Measurements from ENCODE around the gene CNN3.

CNN3 gene

GRCh38 chr1:94926915-94927404 is at the start of gene CNN3:
Gene CNN3 (minus strand): TSS chr1:94927110. CDS start chr1:94926894, 216 bp downstream.
- peaks cover 54% of the 10 kb centered on the region for H3K27me3 Mint-ChIP-seq (ENCODE audit: low read depth)

GRCh38 chr1:94974824-94975223 is 47.9 kb upstream of the CNN3 start:
- Mint-ChIP-seq H3K9me3 (no peaks in the 10 kb centered on the region), H3K4me1 (ENCODE audit: low read depth) (peaks cover 3% of the 10 kb centered on the region), H3K4me3 (no peak overlapping the region), H3K27me3 (ENCODE audit: low read depth) (no peaks in the 10 kb centered on the region), H3K27ac (no peak overlapping the region), H3K36me3 (ENCODE audit: low read depth) (no peaks in the 10 kb centered on the region)
- DNase-seq (ENCODE audit: low spot score) = no peak

More at GRCh38 chr1:94926915-94927404, at the start of gene CNN3:
- Mint-ChIP-seq H3K27ac (no peak within 1 kb of the TSS), H3K9me3 (no peaks in the 10 kb centered on the region), H3K36me3 (ENCODE audit: low read depth) (peaks cover 2% of the 10 kb centered on the region), H3K4me1 (ENCODE audit: low read depth) (peaks cover 10% of the 10 kb centered on the region), H3K4me3 (peak within 1 kb of the TSS; percentile 85)
- DNase-seq (ENCODE audit: low spot score) = peak; percentile 74

- no peaks in the 10 kb centered on the region for H3K36me3 Mint-ChIP-seq (ENCODE audit: low read depth)
- peaks cover under 1% of the 10 kb centered on the region for H3K4me1 Mint-ChIP-seq (ENCODE audit: low read depth)
- H3K9me3 Mint-ChIP-seq = no peaks in the 10 kb centered on the region
- H3K4me3 Mint-ChIP-seq = no peak overlapping the region
- no peak overlapping the region for H3K27ac Mint-ChIP-seq
- no peak for DNase-seq (ENCODE audit: low spot score)
- no peaks in the 10 kb centered on the region for H3K27me3 Mint-ChIP-seq (ENCODE audit: low read depth)
Observed at GRCh38 chr1:94974241-94974640, 47.3 kb upstream of the CNN3 start.

GRCh38 chr1:94973309-94973922 is 46.5 kb upstream of the CNN3 start:
- Mint-ChIP-seq H3K27ac (no peak overlapping the region), H3K36me3 (ENCODE audit: low read depth) (no peaks in the 10 kb centered on the region), H3K4me1 (ENCODE audit: low read depth) (no peaks in the 10 kb centered on the region), H3K9me3 (no peaks in the 10 kb centered on the region), H3K4me3 (no peak overlapping the region), H3K27me3 (ENCODE audit: low read depth) (no peaks in the 10 kb centered on the region)
- DNase-seq (ENCODE audit: low spot score) = no peak

- H3K4me1 Mint-ChIP-seq (ENCODE audit: low read depth) = no peaks in the 10 kb centered on the region
- H3K27ac Mint-ChIP-seq = no peak overlapping the region
- DNase-seq (ENCODE audit: low spot score) = no peak
- H3K4me3 Mint-ChIP-seq = no peak overlapping the region
- no peaks in the 10 kb centered on the region for H3K36me3 Mint-ChIP-seq (ENCODE audit: low read depth)
- H3K27me3 Mint-ChIP-seq (ENCODE audit: low read depth) = no peaks in the 10 kb centered on the region
- H3K9me3 Mint-ChIP-seq = no peaks in the 10 kb centered on the region
Observed at GRCh38 chr1:94971491-94971924, 44.6 kb upstream of the CNN3 start.

GRCh38 chr1:94970783-94971182 is 43.9 kb upstream of the CNN3 start:
- no peak for DNase-seq (ENCODE audit: low spot score)
- no peak overlapping the region for H3K4me3 Mint-ChIP-seq
- no peaks in the 10 kb centered on the region for H3K36me3 Mint-ChIP-seq (ENCODE audit: low read depth)
- H3K9me3 Mint-ChIP-seq = no peaks in the 10 kb centered on the region
- H3K27me3 Mint-ChIP-seq (ENCODE audit: low read depth) = no peaks in the 10 kb centered on the region
- no peak overlapping the region for H3K27ac Mint-ChIP-seq
- no peaks in the 10 kb centered on the region for H3K4me1 Mint-ChIP-seq (ENCODE audit: low read depth)

- H3K4me3 Mint-ChIP-seq = no peak overlapping the region
- no peak overlapping the region for H3K27ac Mint-ChIP-seq
- no peaks in the 10 kb centered on the region for H3K36me3 Mint-ChIP-seq (ENCODE audit: low read depth)
- no peaks in the 10 kb centered on the region for H3K27me3 Mint-ChIP-seq (ENCODE audit: low read depth)
- H3K9me3 Mint-ChIP-seq = no peaks in the 10 kb centered on the region
- H3K4me1 Mint-ChIP-seq (ENCODE audit: low read depth) = no peaks in the 10 kb centered on the region
- no peak for DNase-seq (ENCODE audit: low spot score)
Observed at GRCh38 chr1:94969137-94969536, 42.2 kb upstream of the CNN3 start.

- no peak for DNase-seq (ENCODE audit: low spot score)
- H3K4me1 Mint-ChIP-seq (ENCODE audit: low read depth) = peaks cover 4% of the 10 kb centered on the region
- no peaks in the 10 kb centered on the region for H3K27me3 Mint-ChIP-seq (ENCODE audit: low read depth)
- H3K4me3 Mint-ChIP-seq = no peak overlapping the region
- H3K9me3 Mint-ChIP-seq = no peaks in the 10 kb centered on the region
- no peak overlapping the region for H3K27ac Mint-ChIP-seq
- peaks cover 1% of the 10 kb centered on the region for H3K36me3 Mint-ChIP-seq (ENCODE audit: low read depth)
Observed at GRCh38 chr1:94966033-94966432, 39.1 kb upstream of the CNN3 start.

- Mint-ChIP-seq H3K27me3 (ENCODE audit: low read depth) (no peaks in the 10 kb centered on the region), H3K4me1 (ENCODE audit: low read depth) (peaks cover 4% of the 10 kb centered on the region), H3K9me3 (no peaks in the 10 kb centered on the region), H3K36me3 (ENCODE audit: low read depth) (peaks cover 1% of the 10 kb centered on the region), H3K27ac (no peak overlapping the region), H3K4me3 (no peak overlapping the region)
- DNase-seq (ENCODE audit: low spot score) = no peak
Observed at GRCh38 chr1:94963864-94964263, 37.0 kb upstream of the CNN3 start.

GRCh38 chr1:94962409-94963265 is 35.7 kb upstream of the CNN3 start:
- peak; percentile 11 for DNase-seq (ENCODE audit: low spot score)
- H3K9me3 Mint-ChIP-seq = no peaks in the 10 kb centered on the region
- peaks cover 4% of the 10 kb centered on the region for H3K4me1 Mint-ChIP-seq (ENCODE audit: low read depth)
- peaks cover 1% of the 10 kb centered on the region for H3K36me3 Mint-ChIP-seq (ENCODE audit: low read depth)
- peak overlapping the region; percentile 97 for H3K27ac Mint-ChIP-seq
- peak overlapping the region; percentile 86 for H3K4me3 Mint-ChIP-seq
- no peaks in the 10 kb centered on the region for H3K27me3 Mint-ChIP-seq (ENCODE audit: low read depth)

GRCh38 chr1:94961988-94962387 is 35.1 kb upstream of the CNN3 start:
- H3K9me3 Mint-ChIP-seq = no peaks in the 10 kb centered on the region

GRCh38 chr1:94961582-94961981 is 34.7 kb upstream of the CNN3 start:
- Mint-ChIP-seq H3K9me3 (no peaks in the 10 kb centered on the region), H3K27ac (no peak overlapping the region), H3K4me1 (ENCODE audit: low read depth) (peaks cover 4% of the 10 kb centered on the region), H3K36me3 (ENCODE audit: low read depth) (peaks cover 1% of the 10 kb centered on the region), H3K27me3 (ENCODE audit: low read depth) (no peaks in the 10 kb centered on the region), H3K4me3 (no peak overlapping the region)
- no peak for DNase-seq (ENCODE audit: low spot score)

More at GRCh38 chr1:94961988-94962387, 35.1 kb upstream of the CNN3 start:
- Mint-ChIP-seq H3K36me3 (ENCODE audit: low read depth) (peaks cover 1% of the 10 kb centered on the region), H3K4me3 (peak overlapping the region; percentile 86), H3K4me1 (ENCODE audit: low read depth) (peaks cover 4% of the 10 kb centered on the region), H3K27ac (no peak overlapping the region), H3K27me3 (ENCODE audit: low read depth) (no peaks in the 10 kb centered on the region)
- no peak for DNase-seq (ENCODE audit: low spot score)

GRCh38 chr1:94958081-94958480 is 31.2 kb upstream of the CNN3 start:
- DNase-seq (ENCODE audit: low spot score) = no peak
- Mint-ChIP-seq H3K4me3 (no peak overlapping the region), H3K36me3 (ENCODE audit: low read depth) (peaks cover 1% of the 10 kb centered on the region), H3K27ac (no peak overlapping the region), H3K27me3 (ENCODE audit: low read depth) (no peaks in the 10 kb centered on the region), H3K4me1 (ENCODE audit: low read depth) (peaks cover 4% of the 10 kb centered on the region), H3K9me3 (no peaks in the 10 kb centered on the region)
